H9 (cell line): ENCODE results near the gene APOL5. TPM values are rescaled to one million over a fixed set of nuclear protein-coding genes. Genes with fewer than 3 reads are reported as not detected.

ENCODE experiments used
- DNase-seq: peaks from one replicate; pipeline ENCODE4 v3.0.0-alpha.2; 2017
- H2AFZ ChIP-seq: one replicate; pipeline ENCODE4 v1.6.1; 2013; ENCODE audit warnings: mild to moderate bottlenecking, low read length, control low read depth, moderate library complexity
- H2AK5ac ChIP-seq: 2 replicates; pipeline ENCODE4 v1.6.1; 2013; ENCODE audit warnings: low read length, control low read depth, mixed read lengths; ENCODE audit not compliant: insufficient read length
- H2BK120ac ChIP-seq: one replicate; pipeline ENCODE4 v1.6.1; 2013; ENCODE audit warnings: low read depth, mild to moderate bottlenecking, low read length, control low read depth, inconsistent platforms; ENCODE audit not compliant: poor library complexity, severe bottlenecking
- H2BK12ac ChIP-seq: 2 replicates; pipeline ENCODE4 v1.6.1; 2013; ENCODE audit warnings: low read length, control low read depth, mixed read lengths, low read depth; ENCODE audit not compliant: insufficient read length
- H2BK15ac ChIP-seq: 2 replicates; pipeline ENCODE4 v1.6.1; 2013; ENCODE audit warnings: low read depth, low read length, control low read depth
- H2BK20ac ChIP-seq: one replicate; pipeline ENCODE4 v1.6.1; 2013; ENCODE audit warnings: low read depth, mild to moderate bottlenecking, low read length, control low read depth, inconsistent platforms; ENCODE audit not compliant: poor library complexity, severe bottlenecking
- H2BK5ac ChIP-seq: 2 replicates; pipeline ENCODE4 v1.6.1; 2013; ENCODE audit warnings: low read length, control low read depth, mixed read lengths; ENCODE audit not compliant: insufficient read length
- H3K14ac ChIP-seq: 2 replicates; pipeline ENCODE4 v1.6.1; 2013; ENCODE audit warnings: low read length, control low read depth; ENCODE audit not compliant: insufficient read depth
- H3K18ac ChIP-seq: 2 replicates; pipeline ENCODE4 v1.6.1; 2013; ENCODE audit warnings: low read depth, mild to moderate bottlenecking, mixed read lengths, low read length, control low read depth; ENCODE audit not compliant: insufficient read length
- H3K23ac ChIP-seq: 2 replicates; pipeline ENCODE4 v1.6.1; 2013; ENCODE audit warnings: low read length, control low read depth, mixed read lengths, low read depth; ENCODE audit not compliant: insufficient read length
- H3K23me2 ChIP-seq: 2 replicates; pipeline ENCODE4 v1.6.1; 2013; ENCODE audit warnings: low read depth, mild to moderate bottlenecking, mixed read lengths, low read length, control low read depth; ENCODE audit not compliant: insufficient read length, poor library complexity, severe bottlenecking
- H3K27ac ChIP-seq: 2 replicates; pipeline ENCODE4 v1.5.1; 2013; ENCODE audit warnings: low read length, control low read depth, mixed read lengths, low read depth; ENCODE audit not compliant: insufficient read length
- H3K27me3 ChIP-seq: 2 replicates; pipeline ENCODE4 v1.6.1; 2013; ENCODE audit warnings: low read length, control low read depth, inconsistent platforms; ENCODE audit not compliant: insufficient read depth
- H3K4ac ChIP-seq: 2 replicates; pipeline ENCODE4 v1.6.1; 2013; ENCODE audit warnings: low read depth, mild to moderate bottlenecking, control low read depth, inconsistent platforms, low read length, moderate library complexity
- H3K4me1 ChIP-seq: 2 replicates; pipeline ENCODE4 v1.6.1; 2013; ENCODE audit warnings: low read length, control low read depth, inconsistent platforms; ENCODE audit not compliant: insufficient read depth
- H3K4me2 ChIP-seq: 2 replicates; pipeline ENCODE4 v1.6.1; 2013; ENCODE audit warnings: low read length, control low read depth, mixed read lengths; ENCODE audit not compliant: insufficient read length, insufficient read depth
- H3K56ac ChIP-seq: 2 replicates; pipeline ENCODE4 v1.6.1; 2013; ENCODE audit warnings: low read depth, mild to moderate bottlenecking, mixed read lengths, low read length, control low read depth; ENCODE audit not compliant: insufficient read length
- H3K79me1 ChIP-seq: 2 replicates; pipeline ENCODE4 v1.6.1; 2013; ENCODE audit warnings: low read depth, mild to moderate bottlenecking, moderate library complexity, low read length, control low read depth, inconsistent platforms; ENCODE audit not compliant: insufficient read depth, poor library complexity, severe bottlenecking
- H3K79me2 ChIP-seq: 2 replicates; pipeline ENCODE4 v1.6.1; 2013; ENCODE audit warnings: low read length, control low read depth, inconsistent platforms; ENCODE audit not compliant: insufficient read depth
- H3K9ac ChIP-seq: 2 replicates; pipeline ENCODE4 v1.6.1; 2013; ENCODE audit warnings: low read length, control low read depth, mixed read lengths; ENCODE audit not compliant: insufficient read length; ENCODE audit errors: extremely low read depth
- H3K9me3 ChIP-seq: one replicate; pipeline ENCODE4 v1.6.1; 2013; ENCODE audit warnings: low read depth, low read length, inconsistent platforms; ENCODE audit not compliant: control insufficient read depth
- H3T11ph ChIP-seq: one replicate; pipeline ENCODE4 v1.6.1; 2013; ENCODE audit warnings: mild to moderate bottlenecking, low read length, control low read depth, inconsistent platforms
- H4K20me1 ChIP-seq: one replicate; pipeline ENCODE4 v1.6.1; 2013; ENCODE audit not compliant: control insufficient read depth, insufficient read length, insufficient read depth
- H4K5ac ChIP-seq: 2 replicates; pipeline ENCODE4 v1.6.1; 2013; ENCODE audit warnings: low read depth, mild to moderate bottlenecking, mixed read lengths, low read length, control low read depth; ENCODE audit not compliant: insufficient read length
- H4K8ac ChIP-seq: replicated peaks from 2 replicates; pipeline ENCODE4 v1.6.1; 2013; ENCODE audit warnings: low read length, control low read depth, mixed read lengths, low read depth; ENCODE audit not compliant: insufficient read length
- H4K91ac ChIP-seq: 2 replicates; pipeline ENCODE4 v1.6.1; 2013; ENCODE audit warnings: low read depth, mild to moderate bottlenecking, moderate library complexity, mixed read lengths, low read length, control low read depth; ENCODE audit not compliant: insufficient read length
- H3K27ac Mint-ChIP-seq, 3 experiments: 2 replicates in 2 of 3; 3 replicates in 1 of 3; pipeline ENCODE4 v1.8.0; 2020 to 2021; ENCODE audit warnings: mixed read lengths in 3 of 3, mild to moderate bottlenecking in 1 of 3, moderate library complexity in 1 of 3
- H3K27me3 Mint-ChIP-seq: 2 replicates; pipeline ENCODE4 v1.8.0; 2021; ENCODE audit warnings: low read depth, mild to moderate bottlenecking, moderate library complexity, mixed read lengths
- H3K36me3 Mint-ChIP-seq, 3 experiments: 2 replicates in 2 of 3; 3 replicates in 1 of 3; pipeline ENCODE4 v1.8.0; 2020 to 2021; ENCODE audit warnings: low read depth in 3 of 3, mixed read lengths in 3 of 3; ENCODE audit not compliant: insufficient read depth in 1 of 3
- H3K4me1 Mint-ChIP-seq, 2 experiments: 2 replicates each; pipeline ENCODE4 v1.8.0; 2020; ENCODE audit warnings: mixed read lengths in 2 of 2
- H3K4me3 Mint-ChIP-seq, 2 experiments: 2 replicates in 1 of 2; 3 replicates in 1 of 2; pipeline ENCODE4 v1.8.0; 2020 to 2021; ENCODE audit warnings: mild to moderate bottlenecking in 2 of 2, mixed read lengths in 2 of 2, moderate library complexity in 1 of 2
- H3K9me3 Mint-ChIP-seq, 2 experiments: 2 replicates in 1 of 2; 3 replicates in 1 of 2; pipeline ENCODE4 v1.8.0; 2020; ENCODE audit warnings: mild to moderate bottlenecking in 2 of 2, mixed read lengths in 2 of 2, moderate library complexity in 1 of 2
- CTCF ChIP-seq: fragments of 200-600 bp; sonication (generic); conservative IDR thresholded peaks from 3 replicates; pipeline ENCODE4 v1.8.0; 2021; ENCODE audit warnings: antibody characterized with exemption, mild to moderate bottlenecking
- WGBS: extraction: QIAGEN DNeasy Blood & Tissue Kit; methylation state at CpG from one replicate; pipeline ENCODE4 v1.1.7; 2013; ENCODE audit warnings: missing lambda C conversion rate, low lambda C conversion rate, mixed read lengths; ENCODE audit not compliant: insufficient read length; ENCODE audit errors: extremely low coverage; 5-methylcytosine and 5-hydroxymethylcytosine counted together
- total RNA-seq: library from RNA; stranded (reverse); gene quantifications from 2 replicates; pipeline ENCODE4 v1.2.1, GENCODE V29; 2021

APOL5 gene
- total RNA-seq, 1 experiment from 2014 or later: not detected

- H4K91ac ChIP-seq: no peak overlapping the region
- H3T11ph ChIP-seq: no peak overlapping the region
- H2BK12ac ChIP-seq: no peak overlapping the region
- H3K18ac ChIP-seq: no peak overlapping the region
- no peaks in the 10 kb centered on the region for H3K9me3 ChIP-seq
- no peak overlapping the region for H2AFZ ChIP-seq
- H3K4ac ChIP-seq: no peak overlapping the region
- H2BK120ac ChIP-seq: no peak overlapping the region
- H2AK5ac ChIP-seq: no peak overlapping the region
- H3K79me1 ChIP-seq: no peaks in the 10 kb centered on the region
- no peaks in the 10 kb centered on the region for H4K20me1 ChIP-seq
- H3K4me2 ChIP-seq: no peak overlapping the region
- Mint-ChIP-seq H3K4me3 (no peak overlapping the region), H3K27me3 (no peaks in the 10 kb centered on the region), H3K27ac (peak overlapping the region in 1 of 3 experiments; percentile 55; a peak in 1 of 7 replicates), H3K9me3 (no peaks in the 10 kb centered on the region), H3K36me3 (peaks cover 7 to 21% (median 10%) of the 10 kb centered on the region in 3 experiments; a peak in 5 of 7 replicates), H3K4me1 (peaks cover 12 to 15% of the 10 kb centered on the region in 2 experiments)
- H3K4me1 ChIP-seq: no peaks in the 10 kb centered on the region
- H3K23me2 ChIP-seq: no peaks in the 10 kb centered on the region
- H2BK5ac ChIP-seq: no peak overlapping the region
- WGBS: no CpG with 5 or more reads among the region's 4 CpGs
- H3K9ac ChIP-seq: no peak overlapping the region
- no peaks in the 10 kb centered on the region for H3K79me2 ChIP-seq
- H3K56ac ChIP-seq: no peak overlapping the region
- DNase-seq: no peak
- no peak overlapping the region for H2BK20ac ChIP-seq
- H3K27ac ChIP-seq: no peak overlapping the region
- H3K23ac ChIP-seq: no peak overlapping the region
- TF ChIP-seq CTCF: no peak
- H3K27me3 ChIP-seq: no peaks in the 10 kb centered on the region
- no peak overlapping the region for H3K14ac ChIP-seq
- H2BK15ac ChIP-seq: no peak overlapping the region
- no peak overlapping the region for H4K8ac ChIP-seq
- no peak overlapping the region for H4K5ac ChIP-seq
Observed at GRCh38 chr22:35777335-35777975, 59.8 kb downstream of the APOL5 start.

Other genes starting within 250 kb of the APOL5 start
- 0.42 and 0.53 TPM in 2 replicates for gene RASD2, start 177.0 kb upstream of the APOL5 start, total RNA-seq
- gene MB, start 100.5 kb upstream of the APOL5 start, total RNA-seq: 0.29 and 0.55 TPM in 2 replicates
- 0.04 and 0.07 TPM in 2 replicates for gene APOL6, start 69.4 kb upstream of the APOL5 start, total RNA-seq